Keratinocyte (primary cell): ENCODE data around the gene IFFO2. TPM values are rescaled to one million over a fixed set of nuclear protein-coding genes. Genes with fewer than 3 reads are reported as not detected.

Source experiments
- DNase-seq: peaks from one replicate; pipeline ENCODE4 v3.0.0-alpha.2; 2011; ENCODE audit warnings: low read depth, missing footprints, low spot score
- FAIRE-seq: peaks from 2 replicates; lab custom pipeline; 2011; peaks lifted over from hg19 to GRCh38; lab: Jason Lieb, UNC
- H2AFZ ChIP-seq: 2 replicates; pipeline ENCODE4 v1.6.0; 2012; ENCODE audit warnings: low read length, control low read depth, inconsistent platforms; ENCODE audit not compliant: control insufficient read depth
- H3K27ac ChIP-seq: 2 replicates; pipeline ENCODE4 v1.5.1; 2011; ENCODE audit warnings: low read length; ENCODE audit not compliant: control insufficient read depth, insufficient read depth
- H3K27me3 ChIP-seq: 3 replicates; pipeline ENCODE4 v1.6.0; 2011; ENCODE audit warnings: low read length; ENCODE audit not compliant: control insufficient read depth, insufficient read depth; ENCODE audit errors: extremely low read depth
- H3K36me3 ChIP-seq, 2 experiments: 2 replicates in 1 of 2; 3 replicates in 1 of 2; pipeline ENCODE4 v1.5.1; 2011; ENCODE audit warnings: low read length in 2 of 2, mild to moderate bottlenecking in 1 of 2; ENCODE audit not compliant: control insufficient read depth in 2 of 2, insufficient read depth in 2 of 2; ENCODE audit errors: extremely low read depth in 1 of 2
- H3K4me1 ChIP-seq: 3 replicates; pipeline ENCODE4 v1.5.1; 2011; ENCODE audit warnings: low read length; ENCODE audit not compliant: control insufficient read depth, insufficient read depth; ENCODE audit errors: extremely low read depth
- H3K4me2 ChIP-seq: 3 replicates; pipeline ENCODE4 v1.6.0; 2011; ENCODE audit warnings: low read depth, low read length; ENCODE audit not compliant: control insufficient read depth, insufficient read depth; ENCODE audit errors: extremely low read depth
- H3K4me3 ChIP-seq, 3 experiments: fragments of 200-600 bp in 1 of 3; sonication (generic) in 1 of 3; 2 replicates in 2 of 3; 3 replicates in 1 of 3; pipeline ENCODE4 v1.5.1; 2011 to 2016; ENCODE audit warnings: low read length in 3 of 3, mild to moderate bottlenecking in 3 of 3, control low read depth in 2 of 3, inconsistent platforms in 1 of 3, low read depth in 1 of 3, mixed read lengths in 1 of 3, mixed run types in 1 of 3, moderate library complexity in 1 of 3; ENCODE audit not compliant: control insufficient read depth in 2 of 3, insufficient read depth in 2 of 3; ENCODE audit errors: extremely low read depth in 1 of 3
- H3K79me2 ChIP-seq: 2 replicates; pipeline ENCODE4 v1.6.0; 2012; ENCODE audit warnings: low read length; ENCODE audit not compliant: control insufficient read depth, insufficient read depth
- H3K9ac ChIP-seq: 3 replicates; pipeline ENCODE4 v1.6.0; 2011; ENCODE audit warnings: low read length; ENCODE audit not compliant: control insufficient read depth, insufficient read depth; ENCODE audit errors: extremely low read depth
- H3K9me1 ChIP-seq: 3 replicates; pipeline ENCODE4 v1.6.0; 2011; ENCODE audit warnings: low read length; ENCODE audit not compliant: control insufficient read depth, insufficient read depth; ENCODE audit errors: extremely low read depth
- H3K9me3 ChIP-seq: 2 replicates; pipeline ENCODE4 v1.5.1; 2012; ENCODE audit warnings: low read depth, low read length; ENCODE audit not compliant: control insufficient read depth
- H4K20me1 ChIP-seq: 3 replicates; pipeline ENCODE4 v1.6.0; 2011; ENCODE audit warnings: low read length; ENCODE audit not compliant: control insufficient read depth, insufficient read depth; ENCODE audit errors: extremely low read depth
- CTCF ChIP-seq, 3 experiments: IDR thresholded peaks in 1 of 3; conservative IDR thresholded peaks in 1 of 3; optimal IDR thresholded peaks in 1 of 3; 2 replicates in 2 of 3; 3 replicates in 1 of 3; pipeline versions ENCODE3 to v1.5.1; 2011; ENCODE audit warnings: low read length in 3 of 3, mild to moderate bottlenecking in 3 of 3, moderate library complexity in 2 of 3, control low read depth in 1 of 3, inconsistent platforms in 1 of 3; ENCODE audit not compliant: insufficient read depth in 2 of 3; ENCODE audit errors: extremely low read depth in 1 of 3
- EZH2 ChIP-seq: IDR thresholded peaks from one replicate; pipeline ENCODE4 v1.6.1; 2012; ENCODE audit warnings: inconsistent platforms, mild to moderate bottlenecking, low read length, moderate library complexity
- dilution Hi-C: fragments of 300-500 bp; cut with MboI; formaldehyde crosslinking; loops from one replicate; pipeline ENCODE4 v1.7.0; 2020; ENCODE audit warnings: low sequenced_read_pairs; ENCODE audit not compliant: extremely low pct_ligation_motif_present
- polyA plus RNA-seq, 5 experiments: library from polyadenylated mRNA; depleted of rRNA in 3 of 5; stranded (reverse) in 3 of 5; stranded (forward) in 1 of 5; unstranded in 1 of 5; fragments of >200 nt; gene quantifications; 1 replicate in 1 of 5; 2 replicates in 3 of 5; 3 replicates in 1 of 5; pipeline versions ENCODE4 v1.2.1 to v1.2.3, GENCODE V29; 2011 to 2012; ENCODE audit warnings: missing spikeins in 2 of 5, low read depth in 1 of 5, low replicate concordance in 1 of 5

Gene IFFO2
- polyA plus RNA-seq, 1 donor (not counting 4 experiments of a cell fraction or from before 2014, with no cell fraction given), result 57.9 TPM

GRCh38 chr1:18973446-18973955, 17.0 kb upstream of the IFFO2 start:
- Histone ChIP-seq H3K9me3 (no peaks in the 10 kb centered on the region), H3K9ac (no peak overlapping the region), H4K20me1 (no peaks in the 10 kb centered on the region), H3K27ac (no peak overlapping the region), H2AFZ (no peak overlapping the region), H3K36me3 (no peaks in the 10 kb centered on the region), H3K4me3 (no peak overlapping the region), H3K79me2 (no peaks in the 10 kb centered on the region), H3K4me1 (peaks cover 13% of the 10 kb centered on the region), H3K9me1 (no peaks in the 10 kb centered on the region), H3K27me3 (no peaks in the 10 kb centered on the region), H3K4me2 (no peak overlapping the region)
- no peak for FAIRE-seq
- DNase-seq, result no peak
- TF ChIP-seq EZH2 (no peak), CTCF (optimal IDR thresholded peaks at IDR 0.05 in 1 of 3, IDR thresholded peaks at IDR 0.05 in 1 of 3, conservative IDR thresholded peaks at IDR 0.05 in 1 of 3; ENCODE audit: extremely low read depth in 1 of 3, insufficient read depth in 2 of 3, low read length in 3 of 3) (no peak)
- dilution Hi-C loops, result no loop called here

- dilution Hi-C loops, result no loop called here
- Histone ChIP-seq H4K20me1 (no peaks in the 10 kb centered on the region), H2AFZ (no peak overlapping the region), H3K79me2 (no peaks in the 10 kb centered on the region), H3K36me3 (no peaks in the 10 kb centered on the region), H3K9me1 (no peaks in the 10 kb centered on the region), H3K9me3 (no peaks in the 10 kb centered on the region), H3K4me3 (no peak overlapping the region), H3K9ac (no peak overlapping the region), H3K27me3 (no peaks in the 10 kb centered on the region), H3K4me1 (peaks cover 13% of the 10 kb centered on the region), H3K27ac (no peak overlapping the region), H3K4me2 (no peak overlapping the region)
- peak; percentile 23 for FAIRE-seq
- TF ChIP-seq CTCF (optimal IDR thresholded peaks at IDR 0.05 in 1 of 3, IDR thresholded peaks at IDR 0.05 in 1 of 3, conservative IDR thresholded peaks at IDR 0.05 in 1 of 3; ENCODE audit: extremely low read depth in 1 of 3, insufficient read depth in 2 of 3, low read length in 3 of 3) (no peak), EZH2 (no peak)
- no peak for DNase-seq
Measured at GRCh38 chr1:18972991-18973390, 16.5 kb upstream of the IFFO2 start.
